ENCODE data around the gene TRNP1.

Gene TRNP1

GRCh38 chr1:27009601-27010197, 16.2 kb downstream of the TRNP1 start:
- Histone ChIP-seq H3K4me3 (ENCODE audit: severe bottlenecking) (peak overlapping the region; percentile 93), H3K9me3 (ENCODE audit: severe bottlenecking) (no peaks in the 10 kb centered on the region), H3K27ac (ENCODE audit: poor library complexity, severe bottlenecking) (peak overlapping the region; percentile 98), H3K4me1 (ENCODE audit: insufficient read depth, poor library complexity, severe bottlenecking) (peaks cover 41% of the 10 kb centered on the region), H3K36me3 (ENCODE audit: low read depth) (peaks cover 27% of the 10 kb centered on the region), H3K27me3 (ENCODE audit: insufficient read depth, poor library complexity, severe bottlenecking) (no peaks in the 10 kb centered on the region)
- peak; percentile 85 for DNase-seq (ENCODE audit: low spot score)
- TF ChIP-seq, protein P1, sequence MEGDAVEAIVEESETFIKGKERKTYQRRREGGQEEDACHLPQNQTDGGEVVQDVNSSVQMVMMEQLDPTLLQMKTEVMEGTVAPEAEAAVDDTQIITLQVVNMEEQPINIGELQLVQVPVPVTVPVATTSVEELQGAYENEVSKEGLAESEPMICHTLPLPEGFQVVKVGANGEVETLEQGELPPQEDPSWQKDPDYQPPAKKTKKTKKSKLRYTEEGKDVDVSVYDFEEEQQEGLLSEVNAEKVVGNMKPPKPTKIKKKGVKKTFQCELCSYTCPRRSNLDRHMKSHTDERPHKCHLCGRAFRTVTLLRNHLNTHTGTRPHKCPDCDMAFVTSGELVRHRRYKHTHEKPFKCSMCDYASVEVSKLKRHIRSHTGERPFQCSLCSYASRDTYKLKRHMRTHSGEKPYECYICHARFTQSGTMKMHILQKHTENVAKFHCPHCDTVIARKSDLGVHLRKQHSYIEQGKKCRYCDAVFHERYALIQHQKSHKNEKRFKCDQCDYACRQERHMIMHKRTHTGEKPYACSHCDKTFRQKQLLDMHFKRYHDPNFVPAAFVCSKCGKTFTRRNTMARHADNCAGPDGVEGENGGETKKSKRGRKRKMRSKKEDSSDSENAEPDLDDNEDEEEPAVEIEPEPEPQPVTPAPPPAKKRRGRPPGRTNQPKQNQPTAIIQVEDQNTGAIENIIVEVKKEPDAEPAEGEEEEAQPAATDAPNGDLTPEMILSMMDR (IDR thresholded peaks at IDR 0.05; ENCODE audit: poor library complexity, severe bottlenecking) = no peak
- peak; percentile 31 for ATAC-seq (ENCODE audit: low read depth)

DNA sequence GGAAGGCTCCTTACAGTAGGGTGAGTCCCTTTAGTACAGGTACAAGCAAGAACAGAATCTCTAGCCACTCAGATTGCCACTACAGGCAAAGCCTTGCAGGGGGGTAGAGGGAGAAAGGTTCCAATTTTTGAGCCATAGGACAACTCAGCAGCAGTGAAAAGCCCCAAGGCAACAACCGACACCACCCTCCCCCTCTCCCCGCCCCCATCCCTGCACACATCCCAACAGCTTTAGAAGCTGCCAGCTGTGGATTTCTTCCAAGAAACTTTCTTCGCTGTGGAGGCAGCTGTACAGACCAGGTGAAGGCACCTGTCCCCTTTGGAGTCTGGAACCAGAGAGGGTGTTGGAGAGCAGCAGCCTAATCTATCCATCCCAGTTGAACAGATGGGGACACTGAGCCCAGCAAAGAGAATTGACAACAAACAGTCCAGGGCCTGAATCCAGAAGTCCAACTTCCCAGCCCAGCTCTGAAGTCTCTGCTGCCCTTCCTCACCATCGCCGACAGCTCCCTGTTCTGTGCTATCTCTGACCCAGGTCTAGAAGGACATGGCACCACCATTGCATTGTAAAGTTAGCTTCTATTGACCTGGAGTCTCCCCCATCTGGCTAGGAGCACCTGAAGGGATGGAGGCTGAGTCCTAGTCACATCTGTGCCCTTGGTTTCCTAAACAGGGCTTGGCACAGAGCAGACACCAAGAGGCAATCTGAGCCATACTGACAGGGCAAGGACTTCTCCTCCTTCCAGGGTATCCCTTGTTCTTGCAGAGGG, 16.9 kb downstream of the TRNP1 start:
- Histone ChIP-seq H3K27me3 (ENCODE audit: insufficient read depth, poor library complexity, severe bottlenecking) (no peaks in the 10 kb centered on the region), H3K36me3 (ENCODE audit: low read depth) (peaks cover 20% of the 10 kb centered on the region), H3K4me3 (ENCODE audit: severe bottlenecking) (peak overlapping the region; percentile 93), H3K9me3 (ENCODE audit: severe bottlenecking) (no peaks in the 10 kb centered on the region), H3K4me1 (ENCODE audit: insufficient read depth, poor library complexity, severe bottlenecking) (peaks cover 34% of the 10 kb centered on the region), H3K27ac (ENCODE audit: poor library complexity, severe bottlenecking) (peak overlapping the region; percentile 98)
- no peak for ATAC-seq (ENCODE audit: low read depth)
- no peak for DNase-seq (ENCODE audit: low spot score)
- TF ChIP-seq, protein P1 (IDR thresholded peaks at IDR 0.05; ENCODE audit: poor library complexity, severe bottlenecking) = no peak

DNA sequence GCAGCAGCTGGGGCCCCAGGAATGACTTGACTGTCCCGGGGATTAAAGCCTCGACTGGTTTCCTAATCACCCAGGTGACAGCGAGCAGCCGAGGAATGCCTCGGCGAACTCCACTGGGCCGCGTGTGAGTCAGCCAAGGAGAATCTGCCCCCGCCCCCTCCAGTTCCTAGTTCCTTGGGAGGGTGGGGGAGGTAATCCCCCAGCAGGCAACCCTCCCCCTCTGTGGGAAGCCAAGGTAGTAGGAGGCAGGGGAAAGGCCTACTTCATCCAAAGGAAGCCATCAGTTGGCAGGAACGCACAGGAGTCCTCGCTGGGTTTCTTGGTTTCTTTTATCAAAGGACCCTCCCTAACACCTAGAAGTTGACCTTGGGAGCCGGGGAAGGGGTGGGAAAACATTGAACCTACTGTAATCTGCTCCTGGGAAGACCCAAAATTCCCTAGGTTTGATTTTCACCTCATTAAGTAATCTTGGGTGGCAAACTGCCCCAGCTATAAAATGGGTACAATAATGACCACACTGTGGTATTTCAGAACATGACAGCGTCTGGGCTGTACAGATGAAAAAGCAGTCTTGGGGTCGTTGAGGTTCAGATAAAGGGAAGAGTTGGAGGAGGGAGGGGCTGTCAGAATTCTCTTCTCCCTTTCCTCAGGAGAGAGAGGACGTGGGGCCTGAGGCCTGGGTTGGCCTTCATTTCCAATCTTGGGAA, 17.7 kb downstream of the TRNP1 start:
- Histone ChIP-seq H3K27ac (ENCODE audit: poor library complexity, severe bottlenecking) (peak overlapping the region; percentile 98), H3K4me3 (ENCODE audit: severe bottlenecking) (peak overlapping the region; percentile 93), H3K27me3 (ENCODE audit: insufficient read depth, poor library complexity, severe bottlenecking) (no peaks in the 10 kb centered on the region), H3K4me1 (ENCODE audit: insufficient read depth, poor library complexity, severe bottlenecking) (peaks cover 26% of the 10 kb centered on the region), H3K36me3 (ENCODE audit: low read depth) (peaks cover 12% of the 10 kb centered on the region), H3K9me3 (ENCODE audit: severe bottlenecking) (no peaks in the 10 kb centered on the region)
- peak; percentile 97 for DNase-seq (ENCODE audit: low spot score)
- TF ChIP-seq, protein P1 (IDR thresholded peaks at IDR 0.05; ENCODE audit: poor library complexity, severe bottlenecking) = no peak
- peak; percentile 40 for ATAC-seq (ENCODE audit: low read depth)

GRCh38 chr1:27011976-27012563, 18.6 kb downstream of the TRNP1 start:
- no peaks in the 10 kb centered on the region for H3K27me3 ChIP-seq (ENCODE audit: insufficient read depth, poor library complexity, severe bottlenecking)
- H3K36me3 ChIP-seq (ENCODE audit: low read depth) = peaks cover 7% of the 10 kb centered on the region; the same call in 1 of the 2 replicates
- TF ChIP-seq, protein P1 (IDR thresholded peaks at IDR 0.05; ENCODE audit: poor library complexity, severe bottlenecking) = no peak
- peaks cover 25% of the 10 kb centered on the region for H3K4me1 ChIP-seq (ENCODE audit: insufficient read depth, poor library complexity, severe bottlenecking)
- no peak for DNase-seq (ENCODE audit: low spot score)
- H3K27ac ChIP-seq (ENCODE audit: poor library complexity, severe bottlenecking) = peak overlapping the region; percentile 98
- H3K9me3 ChIP-seq (ENCODE audit: severe bottlenecking) = no peaks in the 10 kb centered on the region
- no peak for ATAC-seq (ENCODE audit: low read depth)
- peak overlapping the region; percentile 93 for H3K4me3 ChIP-seq (ENCODE audit: severe bottlenecking)

Measured in RWPE2 (cell line).